Suprapubic skin (tissue), 4 donors: ENCODE data around the gene NDUFC2.

Experiments used
- CTCF ChIP-seq, 2 donors: fragments of 200-600 bp in 1 of 2; fragments of 450-650 bp in 1 of 2; sonication (generic) in 1 of 2; IDR thresholded peaks; one replicate each; pipeline ENCODE4 v1.5.1; 2016 to 2019; ENCODE audit warnings: antibody characterized with exemption in 2 of 2, mild to moderate bottlenecking in 1 of 2, moderate library complexity in 1 of 2
- POLR2A ChIP-seq, 2 donors: fragments of 450-650 bp; IDR thresholded peaks; one replicate each; pipeline ENCODE4 v1.6.1; 2017; ENCODE audit warnings: antibody characterized with exemption in 2 of 2, mild to moderate bottlenecking in 2 of 2, moderate library complexity in 2 of 2
- POLR2AphosphoS5 ChIP-seq, 3 donors: sonication (generic); formaldehyde crosslinking; IDR thresholded peaks; one replicate each; pipeline ENCODE4 v1.6.1; 2017; ENCODE audit warnings: antibody characterized with exemption in 3 of 3

DNA sequence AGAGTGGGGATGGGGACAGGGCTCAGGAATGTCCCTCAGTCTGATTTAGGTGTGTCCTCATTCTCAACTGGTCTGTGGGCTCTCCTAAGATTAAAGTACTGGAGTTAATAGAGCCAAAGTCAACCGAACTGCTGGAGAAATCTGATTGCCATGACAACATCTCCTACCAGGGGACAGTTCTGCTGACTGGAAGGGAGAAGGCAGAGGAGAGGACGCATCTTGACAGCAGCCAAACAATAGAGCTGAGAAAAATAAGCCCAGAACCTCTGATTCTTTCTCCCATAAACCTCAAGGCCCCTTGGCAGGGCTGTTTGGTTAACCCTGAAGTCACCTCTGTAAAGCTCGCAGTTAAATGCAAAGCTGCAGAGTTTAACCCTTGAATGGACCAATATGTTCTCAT is 59.4 kb downstream of the NDUFC2 start:
- TF ChIP-seq CTCF (IDR thresholded peaks at IDR 0.05) (no peak), POLR2AphosphoS5 (IDR thresholded peaks at IDR 0.05) (no peak), POLR2A (IDR thresholded peaks at IDR 0.05) (no peak)
